Measurements from ENCODE around the gene PPM1K.

Gene PPM1K

GRCh38 chr4:88276952-88277710 lies 7.2 kb downstream of the PPM1K start:
- DNase-seq (ENCODE audit: low spot score): no peak

GRCh38 chr4:88275949-88276515 lies 8.3 kb downstream of the PPM1K start:
- DNase-seq (ENCODE audit: low spot score): no peak

GRCh38 chr4:88275516-88275915 lies 8.8 kb downstream of the PPM1K start:
- no peak for DNase-seq (ENCODE audit: low spot score)

GRCh38 chr4:88268913-88269312 lies 15.4 kb downstream of the PPM1K start:
- no peak for DNase-seq (ENCODE audit: low spot score)

GRCh38 chr4:88264336-88264735 lies 20.0 kb downstream of the PPM1K start:
- DNase-seq (ENCODE audit: low spot score): no peak

- no peak for DNase-seq (ENCODE audit: low spot score)
Observed at GRCh38 chr4:88257726-88258125, 26.6 kb downstream of the PPM1K start.

DNA sequence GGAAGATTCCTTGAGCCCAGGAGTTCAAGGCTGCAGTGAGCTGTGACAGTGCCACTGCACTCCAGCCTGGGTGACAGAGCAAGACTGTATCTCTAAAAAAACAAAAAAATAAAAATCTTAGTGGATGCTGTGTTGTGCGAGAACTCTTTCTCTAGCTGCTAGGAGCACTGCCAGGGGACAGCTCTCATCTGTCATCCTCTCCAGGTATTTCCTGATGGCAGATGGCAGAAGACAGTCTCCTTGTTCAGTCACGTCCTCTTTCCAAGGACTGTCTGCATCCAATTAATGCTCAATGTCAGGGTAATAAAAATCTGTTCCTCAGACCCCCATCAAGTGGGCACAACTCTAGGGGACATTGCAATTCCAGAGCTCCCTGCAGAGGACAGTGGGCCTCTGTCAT lies 29.2 kb downstream of the PPM1K start:
- peak; percentile 85 for DNase-seq (ENCODE audit: low spot score)

GRCh38 chr4:88251924-88252323 lies 32.4 kb downstream of the PPM1K start:
- DNase-seq (ENCODE audit: low spot score): no peak

- DNase-seq (ENCODE audit: low spot score): no peak
Observed at GRCh38 chr4:88247148-88247547, 37.2 kb downstream of the PPM1K start.

- DNase-seq (ENCODE audit: low spot score): no peak
Observed at GRCh38 chr4:88246600-88246999, 37.8 kb downstream of the PPM1K start.

DNA sequence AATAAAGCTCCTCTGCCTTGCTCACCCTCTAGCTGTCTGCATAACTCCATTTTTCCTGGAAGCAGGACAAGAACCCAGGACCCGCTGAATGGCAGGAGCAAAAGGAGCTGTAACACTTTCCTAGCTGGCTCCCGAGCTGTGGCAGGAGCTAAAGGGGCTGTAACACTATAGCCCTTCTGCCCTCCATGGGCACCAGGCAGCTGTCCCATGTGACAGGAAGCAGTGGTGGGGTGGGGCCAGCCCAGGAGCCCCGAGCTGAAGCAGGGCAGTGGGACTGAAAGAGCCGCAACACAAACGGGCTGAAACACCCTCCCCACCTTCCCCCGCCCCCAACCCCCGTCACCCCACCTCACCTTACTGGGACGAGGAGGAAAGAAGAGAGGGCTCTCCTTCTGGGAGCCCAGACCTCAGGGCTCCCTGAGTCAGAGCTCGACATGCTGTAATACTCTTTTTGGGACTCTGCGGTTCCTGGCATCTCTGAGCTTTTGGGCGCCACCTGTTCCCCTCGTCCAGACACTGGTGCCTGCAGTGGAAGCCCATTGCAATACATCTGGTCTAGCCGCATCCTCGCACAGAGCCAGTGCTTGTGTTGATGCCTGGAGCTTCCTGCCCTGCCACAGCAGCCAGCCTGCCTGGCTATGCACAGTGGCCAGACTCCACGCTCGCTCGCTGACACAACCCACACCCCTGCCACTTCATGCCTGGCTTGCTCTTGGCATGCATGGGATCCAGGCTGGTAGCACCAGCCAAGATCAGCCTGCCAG lies 39.4 kb downstream of the PPM1K start:
- DNase-seq (ENCODE audit: low spot score): peak; percentile 43

GRCh38 chr4:88244056-88244455 lies 40.3 kb downstream of the PPM1K start:
- no peak for DNase-seq (ENCODE audit: low spot score)

- peak; percentile 5 for DNase-seq (ENCODE audit: low spot score)
Observed at GRCh38 chr4:88242144-88242543, 42.2 kb downstream of the PPM1K start.

DNA sequence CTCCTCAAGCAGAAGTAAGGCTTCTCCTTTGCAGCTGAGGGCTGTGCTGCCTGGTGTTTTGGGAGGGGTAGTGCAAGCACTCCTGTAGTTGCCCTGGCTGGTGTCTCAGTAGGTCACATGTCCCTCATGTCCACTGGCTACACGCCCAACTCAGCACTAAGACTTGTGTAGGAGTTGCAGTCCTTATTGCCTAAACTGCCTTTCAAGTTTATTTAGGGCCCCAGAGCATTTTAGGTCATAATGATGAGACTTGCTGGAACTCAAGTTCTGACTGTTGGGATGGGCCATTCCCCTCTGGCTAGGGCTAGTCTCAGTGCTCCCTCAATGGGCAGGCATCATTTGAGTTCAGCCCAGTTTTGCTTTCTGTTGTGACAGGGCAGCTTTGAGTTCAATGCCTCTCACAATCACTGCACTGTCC lies 44.1 kb downstream of the PPM1K start:
- no peak for DNase-seq (ENCODE audit: low spot score)

DNA sequence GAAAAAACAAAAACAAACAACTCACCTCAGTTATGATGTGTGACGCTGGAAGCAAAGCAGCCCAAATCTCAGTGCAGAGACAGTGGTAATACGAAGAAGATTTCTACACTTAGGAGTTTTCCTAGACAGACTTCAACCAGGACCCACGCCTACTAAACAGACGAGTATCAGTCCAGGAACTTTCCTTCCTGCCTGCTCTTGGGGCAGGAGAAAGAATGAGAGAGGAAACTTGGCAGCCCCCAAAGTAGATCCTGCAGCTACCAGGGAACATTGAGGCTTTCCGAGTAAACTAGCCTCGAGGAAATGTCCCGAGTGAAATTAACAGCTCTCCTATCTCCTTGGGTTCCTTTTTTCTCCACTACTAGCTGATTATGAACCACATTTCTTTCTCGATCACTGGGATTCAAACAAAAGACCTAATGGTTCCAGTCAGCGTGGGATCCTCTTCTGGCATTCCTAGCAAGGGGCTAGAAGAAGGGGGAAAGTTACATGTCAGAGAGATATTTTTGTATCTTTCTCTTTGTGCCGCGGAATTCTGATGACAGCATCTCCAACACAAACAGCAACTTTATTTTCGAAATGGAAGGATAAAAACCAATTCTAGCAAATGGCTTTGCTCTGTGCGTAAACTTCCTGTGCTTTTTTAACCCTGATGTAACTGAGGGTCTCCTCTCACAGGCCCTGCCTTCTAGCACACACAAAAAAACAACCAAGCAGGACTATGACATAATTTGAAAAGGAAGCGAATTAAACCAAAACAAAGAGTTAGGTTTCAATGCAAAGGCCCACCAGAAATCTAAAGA lies 53.2 kb downstream of the PPM1K start:
- no peak for DNase-seq (ENCODE audit: low spot score)

GRCh38 chr4:88230461-88230891 lies 53.9 kb downstream of the PPM1K start:
- DNase-seq (ENCODE audit: low spot score): no peak

- DNase-seq (ENCODE audit: low spot score): no peak
Observed at GRCh38 chr4:88227734-88228133, 56.6 kb downstream of the PPM1K start.

DNA sequence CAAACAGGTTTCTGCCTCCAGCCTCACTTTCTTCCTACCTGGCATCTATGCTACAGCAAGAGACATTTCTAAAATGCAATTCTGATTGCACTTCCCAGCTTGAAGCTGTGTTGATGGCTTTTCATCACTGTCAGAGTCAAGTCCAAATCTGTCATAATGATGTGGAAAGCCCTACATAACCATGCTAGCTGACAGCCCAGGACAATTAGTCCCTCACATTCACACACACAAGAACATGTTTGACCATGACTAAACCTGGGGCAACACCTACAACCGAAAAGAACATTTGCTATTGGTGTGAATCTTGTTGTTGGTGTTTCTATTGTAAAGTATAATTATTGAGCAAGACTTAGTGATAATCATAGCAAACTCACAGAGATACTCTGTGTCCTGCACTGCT lies 58.2 kb downstream of the PPM1K start:
- no peak for DNase-seq (ENCODE audit: low spot score)

- DNase-seq (ENCODE audit: low spot score): no peak
Observed at GRCh38 chr4:88225232-88226105, 58.9 kb downstream of the PPM1K start.

DNA sequence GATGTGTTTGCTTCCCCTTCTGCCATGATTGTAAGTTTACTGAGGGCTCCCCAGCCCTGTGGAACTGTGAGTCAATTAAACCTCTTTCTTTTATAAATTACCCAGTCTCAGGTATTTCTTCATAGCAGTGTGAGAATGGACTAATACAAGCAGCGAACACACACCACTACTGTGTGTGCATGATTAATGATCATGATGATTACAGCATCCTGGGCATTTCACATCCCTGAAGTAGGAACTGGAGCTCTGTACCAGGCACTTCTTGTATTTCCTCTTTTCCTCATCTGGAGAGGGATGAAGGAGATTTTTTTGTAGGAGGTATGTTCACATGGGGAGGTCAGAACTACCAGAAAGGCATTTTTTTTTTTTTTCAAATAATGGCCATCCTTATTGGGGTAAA lies 60.8 kb downstream of the PPM1K start:
- no peak for DNase-seq (ENCODE audit: low spot score)

DNA sequence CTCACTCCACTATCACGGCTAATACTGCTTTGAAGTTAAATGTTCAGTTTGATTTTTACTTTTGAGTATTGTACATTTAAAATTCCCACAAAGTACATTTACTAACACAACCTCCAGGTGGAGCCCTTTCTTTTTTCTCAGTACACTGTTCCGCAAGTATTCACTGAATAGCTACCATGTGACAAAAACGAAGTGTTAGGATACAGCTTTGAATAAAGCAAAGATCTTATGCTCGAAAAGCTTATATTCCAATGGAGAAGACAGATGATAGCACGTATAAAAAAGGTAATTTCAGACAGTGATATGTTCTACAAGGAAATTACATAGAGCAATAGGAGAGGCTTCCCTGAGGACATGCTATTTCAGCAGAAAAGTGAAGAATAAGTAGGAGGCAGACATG lies 65.3 kb downstream of the PPM1K start:
- peak; percentile 69 for DNase-seq (ENCODE audit: low spot score)

Measured in cerebellar cortex (tissue), 1 donor.